Amygdala (tissue), 56 donors: ENCODE results near the gene ROBO1.

Experiments
- DNase-seq, 56 donors: peaks; one replicate each; lab custom pipeline; 2025; lab: John Stamatoyannopoulos, UW

The ROBO1 gene

GRCh38 chr3:79111375-79112052, 656.3 kb downstream of the ROBO1 start:
- DNase-seq, result no peak

GRCh38 chr3:79109754-79110153, 658.0 kb downstream of the ROBO1 start:
- DNase-seq, result no peak

GRCh38 chr3:79103307-79103706, 664.5 kb downstream of the ROBO1 start:
- DNase-seq, result no peak

DNA sequence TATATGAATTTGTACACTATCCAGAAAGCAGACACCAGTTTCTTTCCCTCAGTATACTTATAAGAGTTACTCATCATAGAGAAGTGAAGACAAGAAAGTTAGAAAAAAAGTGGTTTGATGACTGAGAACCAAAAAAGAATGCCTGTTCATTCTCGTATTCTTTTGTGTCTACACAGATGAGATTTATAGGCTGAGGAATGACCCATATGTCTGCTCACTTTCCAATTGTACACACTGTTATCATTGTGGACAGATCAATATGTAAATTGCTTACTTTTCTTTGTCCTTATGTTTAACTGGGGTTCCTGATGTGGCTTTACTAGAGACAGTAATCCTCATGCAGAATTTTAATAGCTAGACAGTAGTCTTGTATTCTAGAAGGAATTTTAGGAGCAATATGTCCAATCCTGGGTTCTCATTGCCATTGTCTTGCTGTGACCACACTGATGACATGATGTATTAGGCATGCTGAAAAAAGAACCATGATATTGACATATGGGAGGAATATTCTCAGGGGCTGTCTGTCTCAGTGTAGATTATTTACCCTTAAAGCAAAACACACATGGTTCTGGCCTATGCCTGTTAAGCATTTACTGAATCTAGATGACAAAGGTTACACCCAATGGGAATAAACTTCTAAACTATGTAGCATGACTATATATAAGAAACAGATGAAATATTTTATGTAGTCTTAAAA, 669.7 kb downstream of the ROBO1 start:
- DNase-seq, result no peak

DNA sequence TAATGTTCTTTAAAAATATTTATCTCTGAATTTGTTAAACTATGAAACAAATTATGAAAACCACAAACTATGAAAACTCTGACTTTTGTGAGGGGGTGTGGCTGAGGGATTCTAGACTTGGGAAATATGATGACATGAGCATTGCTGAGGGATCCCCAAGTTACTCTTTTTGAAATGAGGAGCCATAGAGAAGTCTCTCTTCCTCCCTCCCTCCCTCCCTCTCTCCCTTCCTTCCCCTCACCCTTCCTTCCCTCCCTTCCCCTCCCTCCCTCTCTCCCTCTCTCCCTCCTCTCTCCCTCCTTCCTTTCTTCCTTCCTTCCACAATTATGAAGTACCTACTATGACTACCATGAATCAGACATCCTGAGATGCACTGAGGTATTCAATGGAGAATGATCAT, 673.1 kb downstream of the ROBO1 start:
- DNase-seq, result no peak

DNA sequence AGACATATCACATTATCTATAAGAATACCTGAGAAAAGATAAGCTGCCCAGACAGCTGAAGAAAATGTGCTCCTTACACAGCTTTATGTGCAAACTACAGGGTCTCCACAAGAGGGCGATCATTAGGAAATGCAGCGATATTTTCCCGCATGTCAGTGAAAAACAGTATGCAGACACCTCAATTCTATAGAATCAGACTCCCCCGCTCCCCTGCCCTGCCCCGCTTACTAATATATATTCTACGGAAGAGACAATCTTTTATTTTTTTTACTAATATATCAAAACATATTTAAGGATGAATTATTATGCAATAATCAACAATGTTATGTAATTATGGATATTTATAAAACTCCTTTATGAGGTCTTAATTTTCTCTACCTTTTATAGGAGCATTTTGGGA, 681.3 kb downstream of the ROBO1 start:
- peak in 31 of 56 donors; percentile 0 to 68 (median 8) for DNase-seq

DNA sequence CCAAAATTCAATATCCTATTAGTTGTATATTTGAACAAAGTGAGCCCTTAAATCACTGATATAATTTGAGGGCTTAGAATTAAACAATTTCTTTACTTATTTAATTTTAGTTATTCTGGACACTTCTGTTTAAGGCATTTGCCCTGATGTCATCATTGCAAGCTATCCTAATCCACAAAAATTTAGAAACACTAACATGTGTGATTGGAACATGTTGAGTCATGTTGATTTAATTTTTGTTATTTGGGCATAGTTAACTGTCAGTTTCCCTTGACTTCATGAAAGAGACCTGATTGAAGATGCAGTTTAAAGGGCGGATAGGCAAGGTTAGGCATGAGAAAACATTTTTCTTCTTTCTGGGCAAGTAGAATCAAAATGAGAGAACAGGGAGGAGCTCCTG, 682.6 kb downstream of the ROBO1 start:
- no peak for DNase-seq

GRCh38 chr3:79081335-79081734, 686.5 kb downstream of the ROBO1 start:
- no peak for DNase-seq

DNA sequence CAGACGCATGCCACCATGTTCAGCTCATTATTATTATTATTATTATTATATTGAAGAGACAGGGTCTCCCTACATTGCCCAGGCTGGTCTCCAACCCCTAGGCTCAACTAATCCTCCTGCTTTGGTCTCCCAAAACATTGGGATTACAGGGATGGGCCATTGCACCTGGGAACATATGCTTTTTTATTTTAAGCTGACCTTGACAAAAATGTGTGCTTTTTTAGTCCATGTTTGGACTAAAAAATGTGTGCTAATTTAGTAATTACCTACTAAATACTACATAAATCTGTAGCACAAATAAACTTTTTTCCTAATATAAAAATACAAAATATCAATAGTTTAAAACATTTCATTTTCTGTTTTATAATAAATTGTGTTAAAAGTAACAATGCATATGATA, 693.2 kb downstream of the ROBO1 start:
- DNase-seq, result no peak

DNA sequence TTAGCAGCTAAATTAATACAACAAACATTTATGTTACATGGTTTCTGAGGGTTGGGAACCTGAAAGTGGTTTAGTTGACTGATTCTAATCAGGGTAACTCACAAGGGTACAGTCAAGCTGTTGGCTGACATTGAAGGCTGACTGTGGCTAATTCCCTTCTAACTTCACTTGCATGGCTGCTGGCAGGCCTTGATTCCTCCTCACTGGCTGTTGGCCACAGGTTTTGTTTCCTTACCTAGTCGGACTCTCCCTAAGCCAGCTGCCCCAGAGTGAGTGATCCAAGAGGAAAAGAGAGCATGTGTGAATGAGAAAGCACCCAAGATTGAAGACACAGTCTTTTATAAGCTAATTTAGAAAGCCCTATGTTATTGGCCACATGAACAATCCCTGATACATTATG, 700.1 kb downstream of the ROBO1 start:
- DNase-seq, result no peak

GRCh38 chr3:79066481-79066880, 701.3 kb downstream of the ROBO1 start:
- no peak for DNase-seq

DNA sequence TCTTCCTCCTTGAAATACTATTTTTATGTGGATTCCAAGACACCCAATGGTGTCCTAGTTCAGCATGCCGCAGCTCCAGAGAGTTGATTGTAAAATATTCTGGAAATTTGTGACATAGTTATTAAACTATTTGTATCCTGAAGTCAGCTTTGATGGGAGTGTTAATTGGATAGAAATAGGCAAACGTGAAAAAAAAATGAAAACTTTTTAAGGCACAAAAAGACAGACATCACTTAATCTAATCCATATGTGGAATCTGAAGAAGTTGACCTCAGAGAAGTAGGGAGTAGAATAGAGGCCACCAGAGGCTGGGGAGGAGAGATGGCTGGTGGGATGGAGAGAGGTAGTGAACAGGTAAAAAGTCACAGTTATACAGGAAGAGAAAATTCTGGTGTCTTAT, 704.2 kb downstream of the ROBO1 start:
- DNase-seq, result no peak

GRCh38 chr3:79057756-79058155, 710.0 kb downstream of the ROBO1 start:
- no peak for DNase-seq

- DNase-seq, result no peak
These were observed 711.3 kb downstream of the ROBO1 start for GRCh38 chr3:79056498-79056897.

DNA sequence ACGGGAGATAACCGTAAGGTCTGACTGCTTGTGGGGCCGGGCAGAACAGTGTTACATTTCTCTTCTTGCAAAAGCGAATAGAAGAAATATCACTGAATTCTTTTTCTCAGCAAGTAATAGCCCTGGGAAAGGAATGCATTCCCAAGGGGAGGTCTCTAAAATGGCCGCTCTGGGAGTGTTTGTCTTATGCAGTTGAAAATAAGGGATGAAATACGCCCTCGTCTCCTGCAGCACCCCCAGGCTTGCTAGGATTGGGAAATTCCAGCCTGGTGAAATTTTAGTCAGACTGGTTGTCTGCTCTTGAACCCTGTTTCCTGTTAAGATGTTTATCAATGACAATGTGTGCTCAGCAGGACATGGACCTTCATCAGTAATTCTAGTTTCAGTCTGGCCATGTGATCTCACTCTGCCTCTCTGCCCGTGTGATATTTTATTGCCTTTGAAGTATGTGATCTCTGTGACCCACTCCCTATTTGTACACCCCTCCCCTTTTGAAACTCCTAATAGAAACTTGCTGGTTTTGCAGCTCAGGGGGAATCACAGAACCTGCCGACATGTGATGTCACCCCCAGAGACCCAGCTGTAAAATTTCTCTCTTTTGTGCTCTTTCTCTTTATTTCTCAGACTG, 715.6 kb downstream of the ROBO1 start:
- DNase-seq, result no peak

GRCh38 chr3:79047581-79047980, 720.2 kb downstream of the ROBO1 start:
- DNase-seq, result no peak

GRCh38 chr3:79041621-79042020, 726.2 kb downstream of the ROBO1 start:
- DNase-seq, result no peak

DNA sequence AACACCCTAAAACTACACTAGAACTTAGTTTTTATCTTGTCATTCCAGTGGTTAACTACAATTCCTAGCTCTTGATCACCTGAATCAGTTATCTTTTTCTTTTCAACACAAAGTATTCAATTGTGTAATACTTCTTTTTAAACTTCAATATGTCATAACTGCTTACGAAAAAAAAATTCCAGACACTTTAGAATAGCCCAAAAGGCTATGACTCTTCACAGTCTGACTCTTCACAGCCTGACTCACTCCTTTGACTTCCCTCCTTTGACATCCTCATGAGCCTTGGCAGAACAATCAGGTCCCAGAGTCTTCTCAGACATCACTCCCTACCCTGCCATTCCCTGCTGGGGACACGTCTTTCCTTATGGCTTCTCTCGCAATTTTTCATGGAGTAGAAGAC, 727.1 kb downstream of the ROBO1 start:
- no peak for DNase-seq

DNA sequence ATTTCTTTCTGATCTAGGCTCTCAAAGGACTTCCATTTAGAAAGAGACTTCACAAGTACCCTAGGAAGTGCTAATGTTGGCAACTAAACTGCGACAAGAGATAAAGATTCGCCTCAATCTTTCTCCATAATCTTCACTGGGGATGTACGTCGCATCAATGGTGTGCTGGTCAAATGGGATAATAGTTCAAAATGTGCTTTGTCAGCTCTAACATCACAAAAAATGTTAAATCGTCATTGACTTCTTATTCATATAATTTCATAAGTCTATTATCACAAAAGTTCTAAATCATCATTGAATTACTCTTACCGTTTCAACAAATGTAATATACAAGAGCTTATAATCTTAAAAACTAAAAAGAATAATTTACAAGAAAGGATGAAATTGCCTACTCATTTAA, 727.7 kb downstream of the ROBO1 start:
- DNase-seq, result no peak

DNA sequence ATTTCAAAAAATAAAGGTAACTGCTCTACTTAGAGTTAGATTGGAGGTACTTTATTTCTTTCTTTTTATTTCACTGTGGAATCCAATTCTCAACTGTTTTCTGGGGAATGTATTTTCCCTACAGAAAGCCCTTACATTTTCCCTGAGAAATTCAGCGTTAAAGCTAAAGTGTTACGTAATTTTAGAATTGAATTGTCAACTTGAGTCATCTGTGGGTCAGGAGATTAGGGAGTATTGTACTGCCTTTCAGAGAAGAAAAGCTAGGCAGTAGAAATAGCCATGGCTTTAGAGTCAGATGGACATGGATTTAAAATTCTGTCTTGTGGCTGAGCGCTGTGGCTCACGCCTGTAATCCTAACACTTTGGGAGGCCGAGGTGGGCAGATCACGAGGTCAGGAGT, 728.6 kb downstream of the ROBO1 start:
- DNase-seq, result no peak

DNA sequence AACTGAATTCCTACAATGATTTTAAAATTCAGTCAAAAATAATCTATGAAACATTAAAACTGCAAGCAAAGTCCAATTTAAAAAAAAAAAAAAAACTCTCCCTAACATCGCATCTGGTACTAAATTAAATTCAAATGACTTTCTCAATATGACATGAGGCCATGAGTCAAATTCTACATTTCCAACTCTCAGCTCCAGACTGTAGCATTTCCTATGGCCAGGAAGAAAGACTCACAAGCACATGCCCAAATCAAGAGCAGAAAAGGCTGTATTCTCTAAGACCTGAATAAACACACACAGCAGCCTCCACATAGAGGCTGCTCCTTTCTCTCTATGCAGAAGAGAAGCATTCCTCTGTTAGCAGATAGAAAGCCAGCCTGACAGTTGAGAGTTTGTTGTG, 729.2 kb downstream of the ROBO1 start:
- DNase-seq, result no peak

DNA sequence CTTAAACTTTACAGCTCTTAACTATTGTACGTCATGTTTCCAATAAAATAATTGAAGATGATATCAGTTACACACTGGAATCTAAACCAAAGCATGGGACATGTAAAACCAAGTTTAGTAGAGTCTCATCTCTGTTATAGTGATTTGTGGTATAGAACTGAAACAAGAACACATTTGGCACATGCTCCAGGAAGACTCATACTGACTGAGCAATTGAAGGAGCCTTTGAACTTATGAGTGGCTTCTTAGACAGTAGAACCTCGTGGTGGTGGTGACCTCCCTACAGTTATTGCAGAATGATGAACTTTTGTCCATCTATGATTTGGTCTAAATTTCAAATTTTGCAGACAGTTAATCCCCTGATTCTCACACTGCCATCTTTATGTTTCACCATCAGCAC, 729.7 kb downstream of the ROBO1 start:
- DNase-seq, result no peak
